ENCODE measurements around the gene RNF123. TPM values are rescaled to one million over a fixed set of nuclear protein-coding genes. Genes with fewer than 3 reads are reported as not detected.

The RNF123 gene
- total RNA-seq, 1 donor from 2014 or later, result 20.4 TPM

DNA sequence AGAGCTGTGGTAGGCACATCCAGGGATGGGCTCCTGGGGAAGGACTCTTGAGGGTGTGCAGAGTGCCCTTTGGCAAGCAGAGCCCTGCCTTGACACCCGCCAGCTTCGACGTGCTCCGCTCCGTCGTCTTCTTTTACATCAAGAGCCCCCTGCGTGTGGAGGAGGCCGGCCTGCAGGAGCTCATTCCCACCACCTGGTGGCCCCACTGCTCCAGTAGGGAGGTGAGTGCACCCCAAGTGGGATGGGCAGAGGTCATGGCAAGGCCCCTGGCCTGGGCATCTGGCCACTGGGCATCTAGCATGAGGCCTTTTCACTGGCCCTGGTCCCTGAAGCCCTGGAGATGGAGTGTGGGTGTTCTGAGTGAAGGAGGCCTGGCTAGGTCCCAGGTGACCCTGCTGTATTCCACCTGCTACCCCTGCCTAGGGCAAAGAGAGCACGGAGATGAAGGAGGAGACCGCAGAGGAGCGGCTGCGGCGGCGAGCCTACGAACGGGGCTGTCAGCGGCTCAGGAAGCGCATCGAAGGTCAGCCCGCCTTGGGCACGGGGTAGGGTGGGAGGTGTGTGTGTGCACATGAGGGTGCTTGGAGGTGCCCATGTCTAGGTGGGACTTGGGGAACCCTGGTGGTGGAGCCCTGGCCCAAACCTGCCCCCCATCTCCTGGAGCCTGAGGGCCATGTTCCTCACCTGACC lies 12.2 kb downstream of the RNF123 start:
- no peak for DNase-seq (ENCODE audit: low read depth, low spot score)

DNA sequence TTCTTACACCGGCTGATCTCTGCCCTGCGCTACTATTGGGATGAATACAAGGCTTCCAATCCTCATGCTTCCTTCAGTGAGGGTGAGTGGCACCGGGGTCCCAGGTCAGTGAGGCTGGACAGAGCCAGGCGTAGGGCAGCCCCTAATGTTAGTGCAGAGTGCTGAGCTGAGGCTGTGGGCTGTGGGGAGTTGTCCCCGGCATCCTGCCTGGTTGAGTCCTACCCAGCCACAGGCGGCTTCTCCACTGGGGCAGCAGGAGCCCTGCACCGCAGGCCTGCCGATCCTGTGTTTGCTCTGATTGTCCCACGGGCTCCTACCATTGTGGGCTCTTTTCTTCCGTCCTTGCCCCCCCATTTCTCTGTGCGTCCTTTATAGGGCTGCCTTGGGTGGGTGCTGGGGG lies 13.3 kb downstream of the RNF123 start:
- no peak for DNase-seq (ENCODE audit: low read depth, low spot score)

DNA sequence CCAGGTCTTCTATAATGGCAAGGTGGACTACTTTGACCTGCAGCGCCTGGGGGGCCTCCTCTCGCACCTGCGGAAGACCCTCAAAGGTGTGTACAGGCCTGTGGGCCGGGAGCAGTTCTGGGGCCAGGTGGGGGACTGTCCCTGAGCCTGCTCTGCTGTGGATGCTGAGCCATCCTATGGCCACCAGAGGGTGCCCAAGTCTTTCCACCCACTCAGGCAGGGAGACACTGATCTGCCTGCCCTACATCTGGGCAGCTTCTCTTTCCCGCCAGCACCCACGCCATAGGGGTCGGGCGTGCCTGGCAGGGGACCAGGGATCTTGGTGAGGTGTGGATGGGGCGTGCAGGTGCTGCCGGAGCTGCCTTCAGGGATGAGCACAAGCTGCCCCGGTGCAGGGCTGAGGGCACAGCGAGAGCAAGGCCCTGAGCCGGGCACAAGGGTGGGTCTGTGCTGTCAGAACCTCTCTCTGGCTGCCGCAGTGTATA lies 14.1 kb downstream of the RNF123 start:
- DNase-seq (ENCODE audit: low read depth, low spot score), result no peak

DNA sequence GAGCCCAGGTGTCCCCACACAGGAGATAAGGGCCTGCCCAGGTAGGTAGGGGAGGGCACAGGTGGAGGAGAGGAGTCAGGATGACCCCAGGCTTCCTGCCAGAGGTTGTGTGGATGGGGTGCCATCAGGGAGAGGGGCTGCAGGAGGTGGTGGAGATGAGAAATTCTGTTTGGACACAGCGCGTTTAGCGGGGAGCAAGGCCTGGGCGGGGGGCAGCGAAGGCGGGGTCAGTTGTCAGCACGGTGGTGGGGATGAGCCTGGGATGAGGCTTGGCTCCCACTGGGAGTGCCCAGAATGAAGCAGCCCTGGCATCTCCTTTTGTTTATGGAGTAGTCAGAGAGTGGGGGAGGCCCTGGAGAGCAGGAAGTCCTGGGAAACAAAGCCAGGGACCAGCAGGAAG lies 14.6 kb downstream of the RNF123 start:
- DNase-seq (ENCODE audit: low read depth, low spot score), result no peak

DNA sequence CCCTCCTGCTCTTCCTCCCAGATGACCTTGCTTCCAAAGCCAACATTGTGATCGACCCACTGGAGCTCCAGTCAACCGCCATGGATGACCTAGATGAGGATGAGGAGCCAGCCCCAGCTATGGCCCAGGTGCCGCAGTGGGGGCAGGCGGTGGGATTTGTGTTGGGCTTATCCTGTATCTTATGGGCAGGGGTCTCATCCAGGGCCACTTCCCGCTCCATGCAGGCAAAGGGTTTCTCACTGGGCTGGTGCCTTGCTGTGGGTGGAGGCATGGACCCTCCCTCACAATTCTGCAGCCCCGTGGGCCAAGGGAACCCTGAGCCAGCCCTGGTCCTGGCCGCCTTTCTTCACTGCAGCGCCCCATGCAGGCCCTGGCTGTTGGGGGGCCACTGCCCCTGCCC lies 15.3 kb downstream of the RNF123 start:
- DNase-seq (ENCODE audit: low read depth, low spot score), result no peak

DNA sequence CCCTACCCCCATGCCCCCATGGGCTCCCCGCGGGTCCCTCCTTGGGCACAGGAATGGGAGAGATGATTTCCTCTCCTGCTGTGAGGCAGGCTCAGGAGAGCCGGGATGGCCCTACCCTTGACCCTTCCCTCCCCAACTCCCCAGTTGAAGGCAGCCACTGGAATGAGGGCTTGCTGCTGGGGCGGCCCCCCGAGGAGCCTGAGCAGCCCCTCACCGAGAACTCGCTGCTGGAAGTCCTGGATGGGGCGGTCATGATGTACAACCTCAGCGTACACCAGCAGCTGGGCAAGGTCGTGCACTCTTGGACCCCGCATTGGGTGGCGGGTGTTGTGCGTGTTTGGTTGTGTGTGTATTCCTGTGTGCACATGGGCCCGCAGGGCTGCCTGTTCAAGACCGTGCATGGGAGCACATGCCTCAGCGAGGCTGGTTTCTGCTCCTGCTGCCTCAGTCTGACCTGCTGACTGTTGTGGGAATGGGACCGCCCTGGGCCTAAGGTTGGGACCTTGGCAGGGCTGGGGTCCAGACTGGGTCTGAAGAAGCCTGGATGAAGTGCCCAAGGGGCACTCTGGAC lies 16.1 kb downstream of the RNF123 start:
- DNase-seq (ENCODE audit: low read depth, low spot score), result no peak

DNA sequence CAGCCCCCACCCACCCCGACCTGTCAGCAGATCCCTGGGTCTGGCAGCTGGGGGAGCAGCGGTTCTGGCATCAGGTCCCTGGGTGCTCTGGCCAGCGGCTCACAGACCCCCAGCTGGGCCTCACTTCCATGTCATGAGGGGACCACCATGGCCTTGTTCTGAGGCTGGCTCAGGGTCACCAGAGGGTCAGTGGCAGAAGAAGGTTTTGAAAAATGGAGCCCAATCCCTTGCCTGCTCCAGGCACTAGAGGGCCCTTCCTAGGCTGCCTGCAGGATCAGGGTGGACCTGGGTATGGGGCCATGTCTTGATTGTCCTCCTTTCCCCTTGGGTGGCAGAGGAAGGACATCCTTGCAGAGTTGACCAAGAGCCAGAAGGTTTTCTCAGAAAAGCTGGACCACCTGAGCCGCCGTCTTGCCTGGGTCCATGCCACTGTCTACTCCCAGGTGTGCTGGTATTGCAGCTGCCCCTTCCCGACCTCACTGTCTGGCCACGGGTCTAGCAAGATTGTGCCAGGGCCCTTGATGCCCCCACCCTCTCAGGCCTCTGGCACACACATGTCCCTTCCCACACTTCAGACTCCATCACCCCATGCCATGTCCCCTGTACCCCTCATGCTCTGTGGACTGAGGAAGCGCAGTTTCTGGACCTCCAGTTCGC lies 17.2 kb downstream of the RNF123 start:
- DNase-seq (ENCODE audit: low read depth, low spot score), result no peak

DNA sequence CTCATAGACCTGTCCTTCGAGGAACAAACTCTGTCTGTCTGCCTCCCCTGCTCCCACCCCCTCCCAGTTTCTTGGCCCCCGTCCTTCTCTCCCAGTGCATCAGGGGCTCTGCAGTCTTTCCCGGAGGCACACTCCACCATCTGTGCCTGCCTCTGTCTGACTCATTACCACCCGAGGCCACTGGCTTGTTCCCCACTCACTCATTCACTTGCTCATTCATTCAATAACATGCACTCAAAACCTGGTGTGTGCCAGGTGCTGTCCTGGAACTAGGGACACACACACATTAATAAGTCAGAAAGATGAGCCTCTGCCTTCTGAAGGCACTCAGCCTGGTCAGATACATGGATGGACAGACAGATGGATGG lies 17.7 kb downstream of the RNF123 start:
- no peak for DNase-seq (ENCODE audit: low read depth, low spot score)

DNA sequence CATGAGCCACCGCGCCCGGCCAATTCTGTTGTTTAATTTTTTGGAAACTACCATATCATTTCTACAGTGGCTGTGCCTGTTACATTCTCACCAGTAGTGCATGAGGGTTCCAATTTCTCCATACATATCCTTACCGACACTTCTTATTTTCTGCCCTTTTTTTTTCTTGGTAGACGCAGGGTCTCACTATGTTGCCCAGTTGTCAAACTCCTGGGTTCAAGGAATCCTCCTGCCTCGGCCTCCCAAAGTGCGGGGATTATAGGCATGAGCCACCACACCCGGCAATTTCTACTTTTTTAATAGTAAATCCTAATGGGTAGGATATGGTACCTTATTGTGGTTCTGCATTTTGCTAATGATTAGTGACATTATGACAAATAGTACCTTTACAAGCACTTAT lies 20.5 kb downstream of the RNF123 start:
- DNase-seq (ENCODE audit: low read depth, low spot score), result no peak

DNA sequence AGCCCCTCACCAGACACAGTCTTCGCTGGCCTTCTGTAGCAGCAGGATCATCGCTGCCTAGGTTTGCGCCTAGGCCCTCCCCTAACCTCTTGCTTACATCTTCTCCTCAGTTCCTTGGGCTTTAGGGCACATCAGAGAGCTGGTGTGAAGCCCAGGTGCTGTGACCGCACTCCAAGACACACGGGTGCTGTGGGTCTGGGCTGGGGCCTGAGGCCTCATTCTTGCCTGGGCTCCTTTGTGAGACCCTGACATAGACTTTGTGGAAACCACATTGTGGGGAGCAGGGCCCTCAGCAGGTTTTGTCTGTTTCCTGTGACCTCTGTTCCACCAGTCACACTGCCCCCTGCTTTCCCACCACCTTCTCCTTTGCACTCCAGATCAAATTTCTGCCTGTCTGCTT lies 22.1 kb downstream of the RNF123 start:
- DNase-seq (ENCODE audit: low read depth, low spot score), result no peak

DNA sequence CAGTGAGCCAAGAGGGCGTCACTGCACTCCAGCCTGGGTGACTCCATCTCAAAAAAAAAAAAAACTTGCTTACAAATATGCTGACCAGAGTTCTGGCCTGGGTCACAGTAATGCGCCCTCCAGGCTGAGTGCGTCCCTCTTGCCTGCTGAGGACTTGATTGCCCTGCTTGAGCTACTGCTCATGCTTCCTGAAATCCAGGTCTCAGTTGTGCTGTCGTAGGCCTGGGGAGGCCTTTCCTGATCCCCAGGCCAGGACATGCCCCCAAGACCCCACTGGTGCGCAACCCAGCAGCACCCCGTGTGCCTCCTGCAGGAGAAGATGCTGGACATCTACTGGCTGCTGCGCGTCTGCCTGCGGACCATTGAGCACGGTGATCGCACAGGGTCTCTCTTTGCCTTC lies 22.8 kb downstream of the RNF123 start:
- DNase-seq (ENCODE audit: low read depth, low spot score), result no peak

DNA sequence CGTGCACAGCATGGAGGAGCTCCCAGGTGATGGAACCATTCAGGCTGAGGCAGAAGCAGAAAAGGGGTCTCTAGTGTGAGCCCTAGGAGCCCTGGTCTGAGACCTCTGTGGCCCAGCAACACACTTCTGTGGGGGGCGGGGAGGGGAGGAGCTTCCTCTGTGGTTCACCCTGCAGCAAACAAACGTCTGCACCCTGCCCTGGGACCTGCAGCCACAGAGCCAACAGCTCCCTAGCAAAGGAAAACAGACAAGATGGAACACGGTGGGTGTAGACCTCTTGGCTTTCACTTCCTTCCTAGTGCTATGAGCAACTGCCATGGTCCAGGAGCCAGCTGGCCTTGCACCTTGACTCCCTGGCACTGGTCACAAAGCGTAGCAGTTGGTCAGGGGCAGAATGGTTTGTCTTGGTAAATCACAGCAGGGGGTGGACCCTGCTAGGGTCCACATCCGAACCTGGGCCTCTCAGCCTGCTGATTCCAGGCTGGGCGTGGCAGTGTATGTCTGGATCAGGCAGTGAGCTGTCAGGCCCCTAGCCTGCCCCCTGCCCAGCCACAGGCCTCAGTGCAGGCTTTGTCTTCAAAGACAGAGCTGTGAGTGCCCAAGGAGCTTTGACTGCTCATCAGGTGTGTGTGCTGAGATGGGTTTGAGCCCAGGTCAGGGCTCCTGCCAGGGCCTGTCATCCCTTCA lies 23.4 kb downstream of the RNF123 start:
- DNase-seq (ENCODE audit: low read depth, low spot score), result no peak

DNA sequence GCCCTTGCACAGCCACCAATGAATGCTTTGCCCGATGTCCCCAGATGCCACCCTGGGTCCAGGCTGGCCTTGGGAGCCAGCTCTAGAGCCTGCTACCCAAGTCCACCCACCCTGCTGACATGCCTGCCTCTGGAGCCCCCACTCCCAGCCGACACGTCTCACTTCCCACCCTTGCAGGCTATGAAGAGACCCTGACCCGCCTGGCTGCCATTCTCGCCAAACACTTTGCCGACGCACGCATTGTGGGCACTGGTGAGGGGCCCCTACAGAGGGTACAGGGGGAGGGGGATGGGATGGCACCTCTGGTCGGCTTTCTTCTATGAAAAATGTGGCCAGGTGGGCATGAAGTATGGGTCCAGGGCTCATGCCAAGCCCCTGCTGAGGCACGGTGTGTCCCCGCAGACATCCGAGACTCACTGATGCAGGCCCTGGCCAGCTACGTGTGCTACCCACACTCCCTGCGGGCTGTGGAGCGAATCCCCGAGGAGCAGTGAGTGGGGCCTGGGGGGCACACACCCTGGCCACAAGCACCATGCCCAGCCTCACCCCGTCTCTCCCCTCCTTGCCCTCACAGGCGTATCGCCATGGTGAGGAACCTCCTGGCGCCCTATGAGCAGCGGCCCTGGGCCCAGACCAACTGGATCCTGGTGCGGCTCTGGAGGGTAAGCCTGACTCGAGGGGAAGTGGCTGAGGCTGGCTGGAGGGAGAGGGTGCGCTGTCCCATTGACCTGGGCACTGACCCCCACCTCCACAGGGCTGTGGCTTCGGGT lies 24.2 kb downstream of the RNF123 start:
- DNase-seq (ENCODE audit: low read depth, low spot score), result no peak

DNA sequence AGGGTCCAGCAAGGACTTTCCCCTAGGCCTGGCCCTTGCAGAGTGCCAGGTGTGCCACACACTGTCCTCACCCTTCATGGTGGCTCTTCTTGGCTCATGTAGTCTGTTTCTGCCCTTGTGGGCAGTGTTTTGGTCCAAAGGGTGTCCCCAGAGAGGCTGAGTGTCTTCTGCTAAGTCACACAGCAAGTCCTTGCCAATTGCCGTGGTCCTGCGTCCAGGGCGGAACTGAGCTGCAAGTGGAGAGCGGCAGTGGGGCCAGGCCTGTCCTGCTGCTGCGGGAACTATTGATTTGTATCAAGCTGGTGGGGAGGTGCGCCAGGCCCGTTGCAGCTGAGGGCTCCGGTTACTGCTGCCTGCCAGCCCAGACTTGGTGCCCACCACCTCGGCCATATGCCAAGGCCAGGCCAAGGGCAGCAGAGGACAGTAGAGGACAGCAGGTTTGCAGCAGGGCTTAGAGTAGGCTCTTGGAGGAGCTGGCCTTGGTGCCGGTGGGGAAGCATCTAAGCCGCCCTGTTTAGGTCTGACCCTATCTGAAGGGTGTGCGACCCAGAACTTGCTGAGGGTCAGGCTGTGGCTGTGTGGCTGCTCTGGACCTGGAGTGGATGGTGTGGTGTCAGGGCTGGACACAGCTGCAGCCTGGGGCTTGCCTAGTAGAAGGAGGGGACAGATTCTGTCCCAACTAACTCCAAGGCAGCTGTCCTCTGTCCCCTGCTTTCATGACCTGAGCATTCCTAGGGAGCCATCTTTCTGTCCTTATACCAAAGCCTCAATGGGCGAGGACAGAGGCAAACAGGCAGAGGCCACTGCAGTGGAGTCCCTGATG lies 25.6 kb downstream of the RNF123 start:
- no peak for DNase-seq (ENCODE audit: low read depth, low spot score)

DNA sequence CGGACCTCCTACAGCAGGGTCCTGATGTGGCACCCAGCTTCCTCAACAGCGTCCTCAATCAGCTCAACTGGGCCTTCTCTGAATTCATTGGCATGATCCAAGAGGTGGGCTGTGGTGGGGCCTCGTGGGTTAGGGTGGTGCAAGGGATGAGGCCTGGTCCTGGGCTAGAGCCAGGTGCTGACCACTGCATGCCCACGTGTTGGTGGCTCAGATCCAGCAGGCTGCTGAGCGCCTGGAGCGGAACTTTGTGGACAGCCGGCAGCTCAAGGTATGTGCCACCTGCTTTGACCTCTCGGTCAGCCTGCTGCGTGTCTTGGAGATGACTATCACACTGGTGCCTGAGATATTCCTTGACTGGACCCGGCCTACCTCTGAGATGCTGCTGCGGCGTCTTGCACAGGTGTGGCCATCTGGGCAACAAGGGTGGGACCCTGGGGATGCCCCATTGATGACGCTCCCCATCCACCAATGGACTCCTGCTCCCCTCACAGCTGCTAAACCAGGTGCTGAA lies 26.3 kb downstream of the RNF123 start:
- DNase-seq (ENCODE audit: low read depth, low spot score), result no peak

DNA sequence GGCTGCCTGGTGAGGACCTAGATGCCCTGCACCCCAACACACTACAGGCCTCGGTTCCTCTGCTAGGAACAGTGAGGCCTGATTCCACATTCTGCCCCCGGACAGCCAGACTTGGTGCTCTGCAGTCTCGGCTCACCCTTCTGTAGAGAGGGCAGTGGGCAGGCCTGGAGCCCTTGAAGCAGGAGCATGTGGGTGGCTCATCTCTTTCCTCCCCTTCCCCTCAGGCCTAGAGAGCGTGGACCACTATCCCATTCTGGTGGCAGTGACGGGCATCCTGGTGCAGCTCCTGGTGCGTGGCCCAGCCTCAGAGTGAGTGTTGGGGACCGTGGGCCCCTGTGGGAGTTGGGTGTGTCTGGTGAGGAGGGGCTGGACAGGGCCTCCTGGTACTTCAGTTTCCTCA lies 26.8 kb downstream of the RNF123 start:
- DNase-seq (ENCODE audit: low read depth, low spot score), result no peak

DNA sequence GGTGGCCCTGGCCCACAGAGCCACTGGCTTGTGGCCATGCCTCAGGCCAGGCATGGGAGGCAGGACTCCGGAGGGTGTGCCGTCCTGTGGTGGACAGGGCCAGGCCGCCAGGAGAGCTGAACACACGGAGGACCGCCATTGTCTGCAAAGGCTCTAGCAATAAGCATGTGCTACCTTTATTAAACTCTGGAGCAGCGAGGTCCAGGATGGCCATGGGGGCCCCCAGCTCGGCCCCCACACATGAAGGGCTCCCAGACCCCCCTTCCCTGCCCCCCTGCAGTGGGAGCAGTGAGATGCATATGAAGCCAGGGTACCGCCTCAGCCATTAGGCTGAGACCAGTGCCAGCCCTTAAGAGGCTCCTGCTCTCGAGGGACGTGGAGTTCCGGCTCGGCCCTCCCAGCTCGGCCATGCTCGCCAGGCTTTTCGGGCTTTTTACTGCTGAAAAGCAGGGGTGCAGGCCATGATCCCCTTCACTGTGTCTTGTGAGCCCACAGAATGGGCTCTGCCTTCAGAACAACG lies 27.4 kb downstream of the RNF123 start:
- no peak for DNase-seq (ENCODE audit: low read depth, low spot score)

DNA sequence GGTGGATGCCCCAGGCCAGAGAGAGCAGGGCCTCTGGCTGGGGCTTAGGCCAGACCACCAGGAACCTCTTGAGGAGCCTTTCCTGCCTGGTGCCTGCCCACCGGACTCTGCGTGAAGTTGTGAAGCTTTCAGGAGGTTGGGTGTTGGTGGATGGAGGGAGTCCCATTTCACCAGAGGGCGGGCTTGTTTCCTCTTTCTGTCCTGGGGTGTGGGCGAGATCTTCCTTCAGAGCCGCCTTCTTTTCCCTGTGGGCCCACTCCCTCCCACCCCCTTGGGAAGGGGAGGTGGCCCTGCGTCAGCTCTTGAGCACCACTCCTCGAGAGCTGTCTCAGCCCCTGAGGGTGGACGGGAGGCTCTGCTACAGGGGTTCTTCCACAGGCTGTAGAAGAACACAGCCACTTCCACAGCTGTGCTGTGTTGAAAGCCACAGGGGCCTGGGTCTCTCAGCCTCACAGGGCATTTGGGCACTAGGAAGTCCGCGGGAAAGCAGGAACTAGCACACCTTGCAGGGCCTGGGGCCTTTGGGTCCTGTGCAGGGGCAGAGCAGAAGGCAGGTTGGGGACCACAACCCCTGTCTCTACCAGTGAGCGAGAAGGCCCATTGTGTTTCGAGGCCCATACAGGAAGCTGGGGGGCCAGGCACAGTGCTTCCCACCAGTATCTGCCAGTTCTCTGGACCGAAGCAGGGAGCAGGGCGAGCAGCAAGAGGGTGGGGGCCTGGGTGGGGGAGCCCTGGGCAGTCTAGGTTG lies 28.0 kb downstream of the RNF123 start:
- no peak for DNase-seq (ENCODE audit: low read depth, low spot score)
